HEK293 (cell line): Measurements from ENCODE around the gene TMEM255B.

Experiments used
- CTCF ChIA-PET: fragments of 350-600 bp; formaldehyde crosslinking; extraction: SDS; loops from one replicate; lab custom pipeline; 2021; ENCODE audit warnings: antibody characterized with exemption; lab: Yijun Ruan, JAX
- POLR2A ChIA-PET: fragments of 300-600 bp; formaldehyde crosslinking; extraction: SDS; loops from one replicate; lab custom pipeline; 2020; ENCODE audit warnings: antibody characterized with exemption, inconsistent platforms; lab: Yijun Ruan, JAX
- H3K27ac ChIP-seq: fragments of 200-500 bp; sonication (Bioruptor generic); 2 replicates; pipeline ENCODE4 v1.5.1; 2014; ENCODE audit warnings: low read depth, low read length, control low read depth, inconsistent platforms; ENCODE audit errors: extremely low read depth
- H3K36me3 ChIP-seq, 2 experiments: fragments of 200-500 bp in 1 of 2; sonication (Bioruptor generic) in 1 of 2; 1 replicate in 1 of 2; 2 replicates in 1 of 2; pipeline ENCODE4 v1.5.1; 2014 to 2017; ENCODE audit warnings: inconsistent platforms in 2 of 2, low read length in 2 of 2; ENCODE audit not compliant: control insufficient read depth in 2 of 2, insufficient read depth in 1 of 2
- H3K4me1 ChIP-seq: fragments of 200-500 bp; sonication (Bioruptor generic); 2 replicates; pipeline ENCODE4 v1.5.1; 2014; ENCODE audit warnings: mild to moderate bottlenecking, low read length, inconsistent platforms; ENCODE audit not compliant: control insufficient read depth, insufficient read depth
- H3K4me3 ChIP-seq: 2 replicates; pipeline ENCODE4 v1.5.1; 2011; ENCODE audit warnings: low read depth, mild to moderate bottlenecking, control low read depth, low read length, moderate library complexity
- H3K9me3 ChIP-seq: fragments of 200-500 bp; sonication (Bioruptor generic); 2 replicates; pipeline ENCODE4 v1.5.1; 2014; ENCODE audit warnings: low read depth, low read length, inconsistent platforms; ENCODE audit not compliant: control insufficient read depth, insufficient read depth
- OSR2 ChIP-seq: fragments of 450-650 bp; formaldehyde crosslinking; IDR thresholded peaks from 2 replicates; pipeline ENCODE4 v1.5.1; 2016; ENCODE audit warnings: missing biosample characterization, missing genetic modification characterization
- WT1 ChIP-seq: fragments of 450-650 bp; formaldehyde crosslinking; IDR thresholded peaks from 2 replicates; pipeline ENCODE4 v1.5.1; 2016; ENCODE audit warnings: missing biosample characterization, missing genetic modification characterization
- ZBTB7A ChIP-seq: fragments of 450-650 bp; formaldehyde crosslinking; IDR thresholded peaks from 2 replicates; pipeline ENCODE4 v1.5.1; 2016; ENCODE audit warnings: low read depth, missing biosample characterization, missing genetic modification characterization
- ZFP41 ChIP-seq: fragments of 450-650 bp; formaldehyde crosslinking; IDR thresholded peaks from 2 replicates; pipeline ENCODE4 v1.5.1; 2016; ENCODE audit warnings: missing biosample characterization, missing genetic modification characterization, borderline replicate concordance
- ZNF140 ChIP-seq: fragments of 450-650 bp; formaldehyde crosslinking; IDR thresholded peaks from 2 replicates; pipeline ENCODE4 v1.5.1; 2016; ENCODE audit warnings: missing biosample characterization, missing genetic modification characterization
- ZNF19 ChIP-seq: fragments of 450-650 bp; formaldehyde crosslinking; IDR thresholded peaks from 2 replicates; pipeline ENCODE4; 2016; ENCODE audit warnings: missing biosample characterization, missing genetic modification characterization, low read depth
- ZNF341 ChIP-seq: fragments of 450-650 bp; formaldehyde crosslinking; IDR thresholded peaks from 2 replicates; pipeline ENCODE4; 2016; ENCODE audit warnings: low read depth, missing biosample characterization, missing genetic modification characterization
- ZNF426 ChIP-seq: fragments of 450-650 bp; formaldehyde crosslinking; IDR thresholded peaks from 2 replicates; pipeline ENCODE4 v1.5.1; 2017; ENCODE audit warnings: missing biosample characterization, missing genetic modification characterization, mild to moderate bottlenecking, inconsistent platforms, moderate library complexity
- ZNF510 ChIP-seq: fragments of 450-650 bp; formaldehyde crosslinking; IDR thresholded peaks from 2 replicates; pipeline ENCODE4 v1.5.1; 2018; ENCODE audit warnings: mild to moderate bottlenecking, missing genetic modification characterization, missing biosample characterization; ENCODE audit not compliant: insufficient replicate concordance
- ZNF513 ChIP-seq: fragments of 450-650 bp; IDR thresholded peaks from 2 replicates; pipeline ENCODE4 v1.5.1; 2018; ENCODE audit warnings: missing biosample characterization, missing genetic modification characterization
- ZNF518A ChIP-seq: fragments of 450-650 bp; formaldehyde crosslinking; conservative IDR thresholded peaks from 2 replicates; pipeline ENCODE4 v1.5.1; 2016; ENCODE audit warnings: low read depth, missing biosample characterization, missing genetic modification characterization
- ZNF561 ChIP-seq: fragments of 450-650 bp; IDR thresholded peaks from 2 replicates; pipeline ENCODE4 v1.5.1; 2018; ENCODE audit warnings: missing biosample characterization, missing genetic modification characterization, borderline replicate concordance
- ZNF626 ChIP-seq: fragments of 450-650 bp; sonication (Bioruptor Pico); formaldehyde crosslinking; IDR thresholded peaks from 2 replicates; pipeline ENCODE4 v1.5.1; 2018; ENCODE audit warnings: missing biosample characterization, missing genetic modification characterization, inconsistent platforms
- ZNF658 ChIP-seq: fragments of 450-650 bp; formaldehyde crosslinking; IDR thresholded peaks from 2 replicates; pipeline ENCODE4; 2016; ENCODE audit warnings: missing biosample characterization, missing genetic modification characterization
- ZSCAN30 ChIP-seq: fragments of 450-650 bp; IDR thresholded peaks from 2 replicates; pipeline ENCODE4 v1.5.1; 2018; ENCODE audit warnings: missing biosample characterization, mild to moderate bottlenecking, missing genetic modification characterization, moderate library complexity
- TF ChIP-seq, protein P1 (sequence below): fragments of 450-650 bp; formaldehyde crosslinking; IDR thresholded peaks from 2 replicates; pipeline ENCODE4 v1.5.1; 2016; ENCODE audit warnings: missing biosample characterization, missing genetic modification characterization
- TF ChIP-seq, protein P2 (sequence below): fragments of 450-650 bp; formaldehyde crosslinking; IDR thresholded peaks from 2 replicates; pipeline ENCODE4 v1.5.1; 2016; ENCODE audit warnings: missing biosample characterization, missing genetic modification characterization
- TF ChIP-seq, protein P3 (sequence below): fragments of 450-650 bp; formaldehyde crosslinking; optimal IDR thresholded peaks from 2 replicates; pipeline ENCODE3; 2016; ENCODE audit warnings: missing biosample characterization, mild to moderate bottlenecking, missing genetic modification characterization
- TF ChIP-seq, protein P4 (sequence below): fragments of 450-650 bp; formaldehyde crosslinking; IDR thresholded peaks from 2 replicates; pipeline ENCODE4 v1.5.1; 2016; ENCODE audit warnings: missing biosample characterization, missing genetic modification characterization, borderline replicate concordance

The TMEM255B gene

GRCh38 chr13:113836768-113837559, 77.9 kb downstream of the TMEM255B start:
- CTCF ChIA-PET, result no interaction called here
- H3K9me3 ChIP-seq, result no peaks in the 10 kb centered on the region
- H3K36me3 ChIP-seq, result peaks cover 0 to 16% of the 10 kb centered on the region in 2 experiments; a peak in 1 of 3 replicates
- peaks cover 7% of the 10 kb centered on the region for H3K4me1 ChIP-seq
- POLR2A ChIA-PET, result interaction anchor here (1.0 to 1.2 kb wide), 2 partner anchors 10 to 27 kb away, joined by 3 read pairs; partner anchors contain the start of gene GAS6
- peak overlapping the region; percentile 96 for H3K27ac ChIP-seq
- H3K4me3 ChIP-seq, result no peak overlapping the region
- peak; percentile 15; the same call in 1 of the 2 replicates for TF ChIP-seq ZNF561 (tag by site-specific recombination)
- 0 out of 2 replicates have a peak, but pooled peaks have one; percentile 5 for TF ChIP-seq OSR2 (tag by site-specific recombination)
- no peak; the same call in 1 of the 2 replicates for TF ChIP-seq WT1 (tag by site-specific recombination)
- TF ChIP-seq, protein P1, sequence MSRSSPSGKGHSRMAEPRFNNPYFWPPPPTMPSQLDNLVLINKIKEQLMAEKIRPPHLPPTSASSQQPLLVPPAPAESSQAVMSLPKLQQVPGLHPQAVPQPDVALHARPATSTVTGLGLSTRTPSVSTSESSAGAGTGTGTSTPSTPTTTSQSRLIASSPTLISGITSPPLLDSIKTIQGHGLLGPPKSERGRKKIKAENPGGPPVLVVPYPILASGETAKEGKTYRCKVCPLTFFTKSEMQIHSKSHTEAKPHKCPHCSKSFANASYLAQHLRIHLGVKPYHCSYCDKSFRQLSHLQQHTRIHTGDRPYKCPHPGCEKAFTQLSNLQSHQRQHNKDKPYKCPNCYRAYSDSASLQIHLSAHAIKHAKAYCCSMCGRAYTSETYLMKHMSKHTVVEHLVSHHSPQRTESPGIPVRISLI, result no peak
- peak; percentile 52; the same call in 1 of the 2 replicates for TF ChIP-seq ZNF513
- no peak for TF ChIP-seq ZNF19
- no peak for TF ChIP-seq ZNF510 (tag by site-specific recombination)
- TF ChIP-seq, protein P2, sequence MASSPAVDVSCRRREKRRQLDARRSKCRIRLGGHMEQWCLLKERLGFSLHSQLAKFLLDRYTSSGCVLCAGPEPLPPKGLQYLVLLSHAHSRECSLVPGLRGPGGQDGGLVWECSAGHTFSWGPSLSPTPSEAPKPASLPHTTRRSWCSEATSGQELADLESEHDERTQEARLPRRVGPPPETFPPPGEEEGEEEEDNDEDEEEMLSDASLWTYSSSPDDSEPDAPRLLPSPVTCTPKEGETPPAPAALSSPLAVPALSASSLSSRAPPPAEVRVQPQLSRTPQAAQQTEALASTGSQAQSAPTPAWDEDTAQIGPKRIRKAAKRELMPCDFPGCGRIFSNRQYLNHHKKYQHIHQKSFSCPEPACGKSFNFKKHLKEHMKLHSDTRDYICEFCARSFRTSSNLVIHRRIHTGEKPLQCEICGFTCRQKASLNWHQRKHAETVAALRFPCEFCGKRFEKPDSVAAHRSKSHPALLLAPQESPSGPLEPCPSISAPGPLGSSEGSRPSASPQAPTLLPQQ (tag by site-specific recombination), result no peak
- TF ChIP-seq ZNF341 (tag by site-specific recombination), result peak; percentile 92
- TF ChIP-seq ZFP41 (tag by site-specific recombination), result no peak
- TF ChIP-seq ZNF658 (tag by site-specific recombination), result no peak
- TF ChIP-seq ZNF626, result no peak
- TF ChIP-seq ZBTB7A (tag by site-specific recombination), result peak; percentile 15; the same call in 1 of the 2 replicates
- no peak for TF ChIP-seq ZSCAN30
- TF ChIP-seq ZNF518A (tag by site-specific recombination), result no peak
- no peak for TF ChIP-seq ZNF426 (tag by site-specific recombination)
- no peak for TF ChIP-seq ZNF140 (tag by site-specific recombination)
- TF ChIP-seq, protein P3, sequence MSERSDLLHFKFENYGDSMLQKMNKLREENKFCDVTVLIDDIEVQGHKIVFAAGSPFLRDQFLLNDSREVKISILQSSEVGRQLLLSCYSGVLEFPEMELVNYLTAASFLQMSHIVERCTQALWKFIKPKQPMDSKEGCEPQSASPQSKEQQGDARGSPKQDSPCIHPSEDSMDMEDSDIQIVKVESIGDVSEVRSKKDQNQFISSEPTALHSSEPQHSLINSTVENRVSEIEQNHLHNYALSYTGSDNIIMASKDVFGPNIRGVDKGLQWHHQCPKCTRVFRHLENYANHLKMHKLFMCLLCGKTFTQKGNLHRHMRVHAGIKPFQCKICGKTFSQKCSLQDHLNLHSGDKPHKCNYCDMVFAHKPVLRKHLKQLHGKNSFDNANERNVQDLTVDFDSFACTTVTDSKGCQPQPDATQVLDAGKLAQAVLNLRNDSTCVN (tag by site-specific recombination), result no peak
- TF ChIP-seq, protein P4, sequence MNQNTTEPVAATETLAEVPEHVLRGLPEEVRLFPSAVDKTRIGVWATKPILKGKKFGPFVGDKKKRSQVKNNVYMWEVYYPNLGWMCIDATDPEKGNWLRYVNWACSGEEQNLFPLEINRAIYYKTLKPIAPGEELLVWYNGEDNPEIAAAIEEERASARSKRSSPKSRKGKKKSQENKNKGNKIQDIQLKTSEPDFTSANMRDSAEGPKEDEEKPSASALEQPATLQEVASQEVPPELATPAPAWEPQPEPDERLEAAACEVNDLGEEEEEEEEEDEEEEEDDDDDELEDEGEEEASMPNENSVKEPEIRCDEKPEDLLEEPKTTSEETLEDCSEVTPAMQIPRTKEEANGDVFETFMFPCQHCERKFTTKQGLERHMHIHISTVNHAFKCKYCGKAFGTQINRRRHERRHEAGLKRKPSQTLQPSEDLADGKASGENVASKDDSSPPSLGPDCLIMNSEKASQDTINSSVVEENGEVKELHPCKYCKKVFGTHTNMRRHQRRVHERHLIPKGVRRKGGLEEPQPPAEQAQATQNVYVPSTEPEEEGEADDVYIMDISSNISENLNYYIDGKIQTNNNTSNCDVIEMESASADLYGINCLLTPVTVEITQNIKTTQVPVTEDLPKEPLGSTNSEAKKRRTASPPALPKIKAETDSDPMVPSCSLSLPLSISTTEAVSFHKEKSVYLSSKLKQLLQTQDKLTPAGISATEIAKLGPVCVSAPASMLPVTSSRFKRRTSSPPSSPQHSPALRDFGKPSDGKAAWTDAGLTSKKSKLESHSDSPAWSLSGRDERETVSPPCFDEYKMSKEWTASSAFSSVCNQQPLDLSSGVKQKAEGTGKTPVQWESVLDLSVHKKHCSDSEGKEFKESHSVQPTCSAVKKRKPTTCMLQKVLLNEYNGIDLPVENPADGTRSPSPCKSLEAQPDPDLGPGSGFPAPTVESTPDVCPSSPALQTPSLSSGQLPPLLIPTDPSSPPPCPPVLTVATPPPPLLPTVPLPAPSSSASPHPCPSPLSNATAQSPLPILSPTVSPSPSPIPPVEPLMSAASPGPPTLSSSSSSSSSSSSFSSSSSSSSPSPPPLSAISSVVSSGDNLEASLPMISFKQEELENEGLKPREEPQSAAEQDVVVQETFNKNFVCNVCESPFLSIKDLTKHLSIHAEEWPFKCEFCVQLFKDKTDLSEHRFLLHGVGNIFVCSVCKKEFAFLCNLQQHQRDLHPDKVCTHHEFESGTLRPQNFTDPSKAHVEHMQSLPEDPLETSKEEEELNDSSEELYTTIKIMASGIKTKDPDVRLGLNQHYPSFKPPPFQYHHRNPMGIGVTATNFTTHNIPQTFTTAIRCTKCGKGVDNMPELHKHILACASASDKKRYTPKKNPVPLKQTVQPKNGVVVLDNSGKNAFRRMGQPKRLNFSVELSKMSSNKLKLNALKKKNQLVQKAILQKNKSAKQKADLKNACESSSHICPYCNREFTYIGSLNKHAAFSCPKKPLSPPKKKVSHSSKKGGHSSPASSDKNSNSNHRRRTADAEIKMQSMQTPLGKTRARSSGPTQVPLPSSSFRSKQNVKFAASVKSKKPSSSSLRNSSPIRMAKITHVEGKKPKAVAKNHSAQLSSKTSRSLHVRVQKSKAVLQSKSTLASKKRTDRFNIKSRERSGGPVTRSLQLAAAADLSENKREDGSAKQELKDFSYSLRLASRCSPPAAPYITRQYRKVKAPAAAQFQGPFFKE (tag by site-specific recombination), result no peak
